Vagina (tissue), 2 donors: ENCODE results near the gene RCOR1. TPM values are rescaled to one million over a fixed set of nuclear protein-coding genes. Genes with fewer than 3 reads are reported as not detected.

Experiments used
- DNase-seq, 2 donors: peaks; one replicate each; pipeline ENCODE4 v3.0.0-alpha.2; 2017; ENCODE audit errors: extremely low spot score in 2 of 2
- H3K27ac ChIP-seq: fragments of 200-600 bp; sonication (generic); one replicate; pipeline ENCODE4 v1.5.1; 2019
- H3K27me3 ChIP-seq: fragments of 200-600 bp; sonication (generic); one replicate; pipeline ENCODE4 v1.5.1; 2019
- H3K36me3 ChIP-seq, 2 donors: fragments of 200-600 bp; sonication (generic); one replicate each; pipeline ENCODE4 v1.5.1; 2017 to 2019
- H3K4me1 ChIP-seq: fragments of 200-600 bp; sonication (generic); one replicate; pipeline ENCODE4 v1.5.1; 2019
- H3K4me3 ChIP-seq, 2 donors: fragments of 200-600 bp; sonication (generic); 1 replicate in 1 of 2; 2 replicates in 1 of 2; pipeline ENCODE4 v1.5.1; 2016 to 2019
- H3K9me3 ChIP-seq: fragments of 200-600 bp; sonication (generic); one replicate; pipeline ENCODE4 v1.5.1; 2019
- POLR2A ChIP-seq, 2 donors: fragments of 450-650 bp; IDR thresholded peaks; one replicate each; pipeline ENCODE4 v1.6.1; 2017; ENCODE audit warnings: antibody characterized with exemption in 2 of 2, mild to moderate bottlenecking in 2 of 2, moderate library complexity in 2 of 2
- POLR2AphosphoS5 ChIP-seq, 2 donors: sonication (generic); formaldehyde crosslinking; IDR thresholded peaks; one replicate each; pipeline ENCODE4 v1.9.0; 2017; ENCODE audit warnings: antibody characterized with exemption in 2 of 2, mild to moderate bottlenecking in 2 of 2, low read depth in 1 of 2; ENCODE audit not compliant: insufficient read depth in 1 of 2
- intact Hi-C: fragments of 100-400 bp; cut with DNase I; formaldehyde crosslinking; loops from one replicate; pipeline ENCODE4 v1.15.1; 2023
- total RNA-seq: library from RNA; depleted of rRNA; stranded (reverse); fragments of >200 nt; gene quantifications from one replicate; pipeline ENCODE4 v1.2.3, GENCODE V29; 2016
- TF ChIP-seq, protein P1 (sequence below), 3 experiments: fragments of 450-650 bp in 2 of 3; fragments of 200-600 bp in 1 of 3; sonication (generic) in 1 of 3; IDR thresholded peaks; one replicate each; pipeline ENCODE4 v1.5.1; 2017 to 2019; ENCODE audit warnings: antibody characterized with exemption in 3 of 3, mild to moderate bottlenecking in 2 of 3, moderate library complexity in 2 of 3

RCOR1 gene
- total RNA-seq, 1 donor from 2014 or later, result 24.3 TPM

DNA sequence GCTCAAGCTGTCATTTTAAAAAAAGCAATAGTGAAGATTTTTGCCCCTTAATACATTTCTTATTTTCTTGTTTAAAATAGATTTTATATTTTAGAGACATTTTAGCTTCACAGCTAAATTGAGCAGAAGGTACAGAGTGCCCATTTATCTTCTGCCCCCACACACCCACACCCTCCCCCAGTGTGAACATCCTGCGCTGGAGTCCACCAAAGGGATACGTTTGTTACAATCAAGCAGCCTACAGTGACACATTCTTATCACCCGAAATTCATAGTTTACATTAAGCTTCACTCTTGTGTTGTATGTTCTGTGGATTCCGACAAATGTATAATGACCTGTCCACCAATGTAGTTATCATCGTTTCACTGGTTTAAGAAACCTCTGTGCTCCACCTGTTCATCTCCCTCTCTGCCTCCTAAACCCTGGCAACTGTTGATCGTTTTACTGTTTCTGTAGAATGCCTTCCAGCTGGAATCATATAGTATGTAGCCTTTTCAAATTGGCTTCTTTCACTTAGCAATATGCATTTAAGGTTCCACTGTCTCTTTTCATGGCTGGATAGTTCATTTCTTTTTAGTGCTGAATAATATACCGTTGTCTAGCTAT, 93.8 kb downstream of the RCOR1 start:
- DNase-seq, result no peak
- no peaks in the 10 kb centered on the region for H3K9me3 ChIP-seq
- no peaks in the 10 kb centered on the region for H3K36me3 ChIP-seq
- intact Hi-C loops, result no loop called here
- TF ChIP-seq, protein P1, sequence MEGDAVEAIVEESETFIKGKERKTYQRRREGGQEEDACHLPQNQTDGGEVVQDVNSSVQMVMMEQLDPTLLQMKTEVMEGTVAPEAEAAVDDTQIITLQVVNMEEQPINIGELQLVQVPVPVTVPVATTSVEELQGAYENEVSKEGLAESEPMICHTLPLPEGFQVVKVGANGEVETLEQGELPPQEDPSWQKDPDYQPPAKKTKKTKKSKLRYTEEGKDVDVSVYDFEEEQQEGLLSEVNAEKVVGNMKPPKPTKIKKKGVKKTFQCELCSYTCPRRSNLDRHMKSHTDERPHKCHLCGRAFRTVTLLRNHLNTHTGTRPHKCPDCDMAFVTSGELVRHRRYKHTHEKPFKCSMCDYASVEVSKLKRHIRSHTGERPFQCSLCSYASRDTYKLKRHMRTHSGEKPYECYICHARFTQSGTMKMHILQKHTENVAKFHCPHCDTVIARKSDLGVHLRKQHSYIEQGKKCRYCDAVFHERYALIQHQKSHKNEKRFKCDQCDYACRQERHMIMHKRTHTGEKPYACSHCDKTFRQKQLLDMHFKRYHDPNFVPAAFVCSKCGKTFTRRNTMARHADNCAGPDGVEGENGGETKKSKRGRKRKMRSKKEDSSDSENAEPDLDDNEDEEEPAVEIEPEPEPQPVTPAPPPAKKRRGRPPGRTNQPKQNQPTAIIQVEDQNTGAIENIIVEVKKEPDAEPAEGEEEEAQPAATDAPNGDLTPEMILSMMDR (IDR thresholded peaks at IDR 0.05), result no peak
- TF ChIP-seq POLR2A (IDR thresholded peaks at IDR 0.05) (no peak), POLR2AphosphoS5 (IDR thresholded peaks at IDR 0.05; ENCODE audit: insufficient read depth in 1 of 2, low read depth in 1 of 2) (no peak)
- no peaks in the 10 kb centered on the region for H3K4me1 ChIP-seq
- H3K4me3 ChIP-seq, result no peak overlapping the region
- no peaks in the 10 kb centered on the region for H3K27me3 ChIP-seq
- no peak overlapping the region for H3K27ac ChIP-seq

- no peaks in the 10 kb centered on the region for H3K27me3 ChIP-seq
- TF ChIP-seq, protein P1 (IDR thresholded peaks at IDR 0.05), result no peak
- TF ChIP-seq POLR2A (IDR thresholded peaks at IDR 0.05) (no peak), POLR2AphosphoS5 (IDR thresholded peaks at IDR 0.05; ENCODE audit: insufficient read depth in 1 of 2, low read depth in 1 of 2) (no peak)
- no peak overlapping the region for H3K4me3 ChIP-seq
- intact Hi-C loops, result no loop called here
- no peak for DNase-seq
- H3K27ac ChIP-seq, result no peak overlapping the region
- no peaks in the 10 kb centered on the region for H3K36me3 ChIP-seq
- H3K4me1 ChIP-seq, result no peaks in the 10 kb centered on the region
- no peaks in the 10 kb centered on the region for H3K9me3 ChIP-seq
Measured at GRCh38 chr14:102688290-102688689, 95.8 kb downstream of the RCOR1 start.

DNA sequence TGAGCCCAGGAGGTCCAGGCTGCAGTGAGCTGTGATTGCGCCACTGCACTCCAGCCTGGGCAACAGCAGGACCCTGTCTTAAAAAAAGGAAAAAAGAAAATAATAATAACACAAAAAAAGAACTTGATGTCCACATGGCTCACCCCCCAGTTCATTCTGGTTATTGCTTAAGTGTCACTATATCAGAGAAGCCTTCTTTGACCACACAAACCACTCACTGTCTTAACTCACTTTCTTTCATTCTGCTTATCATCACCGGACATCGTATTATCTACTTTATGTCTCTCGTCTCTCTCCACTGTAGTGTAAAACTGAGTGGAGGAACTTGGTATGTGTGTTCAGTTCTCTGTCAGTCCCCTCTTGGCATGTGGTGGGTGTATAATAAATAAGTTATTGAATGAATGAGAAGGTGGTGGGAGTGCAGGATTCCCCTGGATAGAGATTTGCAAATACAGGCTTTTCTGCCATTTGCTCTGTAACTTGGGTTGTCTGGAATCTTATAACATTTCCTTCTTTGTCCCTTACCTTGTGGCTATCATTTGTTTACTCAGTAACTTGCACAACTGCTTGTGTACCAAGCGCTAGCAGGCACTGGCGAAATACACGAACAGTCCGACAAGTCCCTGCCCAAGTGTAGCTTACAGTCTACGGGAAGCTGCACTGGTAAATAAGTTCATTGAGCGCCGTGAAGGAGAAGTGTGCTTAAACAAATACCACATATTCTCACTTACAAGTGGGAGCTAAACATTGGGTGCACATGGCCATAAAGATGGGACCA, 98.2 kb downstream of the RCOR1 start:
- no peak overlapping the region for H3K4me3 ChIP-seq
- TF ChIP-seq POLR2A (IDR thresholded peaks at IDR 0.05) (no peak), POLR2AphosphoS5 (IDR thresholded peaks at IDR 0.05; ENCODE audit: insufficient read depth in 1 of 2, low read depth in 1 of 2) (no peak)
- TF ChIP-seq, protein P1 (IDR thresholded peaks at IDR 0.05), result no peak
- H3K36me3 ChIP-seq, result no peaks in the 10 kb centered on the region
- no peaks in the 10 kb centered on the region for H3K9me3 ChIP-seq
- H3K4me1 ChIP-seq, result peaks cover 14% of the 10 kb centered on the region
- intact Hi-C loops, result loop anchor here (10.0 kb wide), 1 partner anchor 234 kb away; the partner anchor contains the start of gene AMN
- no peak overlapping the region for H3K27ac ChIP-seq
- no peaks in the 10 kb centered on the region for H3K27me3 ChIP-seq
- no peak for DNase-seq

- TF ChIP-seq POLR2A (IDR thresholded peaks at IDR 0.05) (no peak), POLR2AphosphoS5 (IDR thresholded peaks at IDR 0.05; ENCODE audit: insufficient read depth in 1 of 2, low read depth in 1 of 2) (no peak)
- TF ChIP-seq, protein P1 (IDR thresholded peaks at IDR 0.05), result no peak
- Histone ChIP-seq H3K36me3 (no peaks in the 10 kb centered on the region), H3K27ac (no peak overlapping the region), H3K27me3 (no peaks in the 10 kb centered on the region), H3K4me3 (no peak overlapping the region), H3K9me3 (no peaks in the 10 kb centered on the region), H3K4me1 (peaks cover 15% of the 10 kb centered on the region)
- intact Hi-C loops, result loop anchor here (10.0 kb wide), 1 partner anchor 233 kb away; the partner anchor contains the start of gene AMN
- DNase-seq, result no peak
Measured at GRCh38 chr14:102691763-102692162, 99.3 kb downstream of the RCOR1 start.

- DNase-seq, result no peak
- intact Hi-C loops, result loop anchor here (10.0 kb wide), 1 partner anchor 232 kb away; the partner anchor contains the start of gene AMN
- no peaks in the 10 kb centered on the region for H3K36me3 ChIP-seq
- H3K27me3 ChIP-seq, result no peaks in the 10 kb centered on the region
- TF ChIP-seq, protein P1 (IDR thresholded peaks at IDR 0.05), result no peak
- no peak for TF ChIP-seq POLR2AphosphoS5 (IDR thresholded peaks at IDR 0.05; ENCODE audit: insufficient read depth in 1 of 2, low read depth in 1 of 2)
- no peak for TF ChIP-seq POLR2A (IDR thresholded peaks at IDR 0.05)
- H3K4me3 ChIP-seq, result no peak overlapping the region
- no peak overlapping the region for H3K27ac ChIP-seq
- H3K9me3 ChIP-seq, result no peaks in the 10 kb centered on the region
- H3K4me1 ChIP-seq, result peaks cover 21% of the 10 kb centered on the region
Measured at GRCh38 chr14:102692334-102692733, 99.9 kb downstream of the RCOR1 start.
